Upper lobe of left lung (tissue), 6 donors: Measurements from ENCODE around the gene TENM3. TPM values are rescaled to one million over a fixed set of nuclear protein-coding genes. Genes with fewer than 3 reads are reported as not detected.

Experiments
- ATAC-seq, 2 donors: fragments of 200-7000 bp; cut with Tn5 transposase; one replicate each; pipeline ENCODE4 v1.9.1; 2022; ENCODE audit warnings: mild to moderate bottlenecking in 2 of 2, moderate library complexity in 2 of 2; ENCODE audit not compliant: low FRiP score in 2 of 2
- DNase-seq, 2 donors: peaks; one replicate each; pipeline ENCODE4 v3.0.0-alpha.2; 2019 to 2020
- H3K27ac ChIP-seq, 4 donors: fragments of 200-600 bp; sonication (generic); one replicate each; pipeline ENCODE4 v1.5.1; 2016 to 2019
- H3K27me3 ChIP-seq, 4 donors: fragments of 200-600 bp; sonication (generic); one replicate each; pipeline ENCODE4 v1.5.1; 2017 to 2019
- H3K36me3 ChIP-seq, 4 donors: fragments of 200-600 bp; sonication (generic); one replicate each; pipeline ENCODE4 v1.5.1; 2016 to 2019
- H3K4me1 ChIP-seq, 4 donors: fragments of 200-600 bp; sonication (generic); one replicate each; pipeline ENCODE4 v1.5.1; 2018 to 2019
- H3K4me3 ChIP-seq, 4 donors: fragments of 200-600 bp; sonication (generic); one replicate each; pipeline ENCODE4 v1.5.1; 2017 to 2019; ENCODE audit warnings: mild to moderate bottlenecking in 2 of 4, moderate library complexity in 1 of 4
- H3K9me3 ChIP-seq, 4 donors: fragments of 200-600 bp; sonication (generic); one replicate each; pipeline ENCODE4 v1.5.1; 2018 to 2019
- CTCF ChIP-seq, 6 experiments: fragments of 450-650 bp in 4 of 6; fragments of 200-600 bp in 2 of 6; sonication (generic) in 2 of 6; IDR thresholded peaks; one replicate each; pipeline ENCODE4 v1.5.1; 2016 to 2019; ENCODE audit warnings: antibody characterized with exemption in 6 of 6
- EP300 ChIP-seq, 4 donors: sonication (generic); formaldehyde crosslinking; IDR thresholded peaks; one replicate each; pipeline ENCODE4 v1.5.1; 2017; ENCODE audit warnings: antibody characterized with exemption in 4 of 4, control low read depth in 2 of 4
- POLR2A ChIP-seq, 4 donors: fragments of 450-650 bp; IDR thresholded peaks; one replicate each; pipeline ENCODE4 v1.5.1; 2016 to 2017; ENCODE audit warnings: antibody characterized with exemption in 4 of 4, mild to moderate bottlenecking in 2 of 4
- POLR2AphosphoS5 ChIP-seq, 2 donors: sonication (generic); formaldehyde crosslinking; IDR thresholded peaks; one replicate each; pipeline ENCODE4 v1.5.1; 2017; ENCODE audit warnings: antibody characterized with exemption in 2 of 2
- WGBS, 2 donors: methylation state at CpG; one replicate each; pipeline ENCODE4 v1.1.5; 2017 to 2018; 5-methylcytosine and 5-hydroxymethylcytosine counted together
- total RNA-seq, 6 donors: library from RNA; depleted of rRNA in 4 of 6; stranded (reverse); fragments of >200 nt in 4 of 6; gene quantifications; one replicate each; pipeline versions ENCODE4 v1.1.0 to v1.2.1, GENCODE V29; 2016 to 2021
- donor health status: DM: no; HTN: no; CAD: no; lungs with moderate emphysema.
- donor health status: DM: no; HTN: yes; CAD: no; lungs with severe emphysema.

TENM3 gene
- total RNA-seq, 6 donors from 2014 or later, result 0.33 to 7.1 (median 1.1) TPM

GRCh38 chr4:182354106-182354505 lies 110.9 kb downstream of the TENM3 start:
- WGBS, 2 donors, result 72 to 76% methylated on average over 3 of the region's 3 CpGs
- ATAC-seq (no peak), DNase-seq (no peak)
- H3K4me1 ChIP-seq, result no peaks in the 10 kb centered on the region
- H3K36me3 ChIP-seq, result no peaks in the 10 kb centered on the region
- TF ChIP-seq POLR2AphosphoS5 (IDR thresholded peaks at IDR 0.05), result no peak
- no peaks in the 10 kb centered on the region for H3K9me3 ChIP-seq
- H3K4me3 ChIP-seq, result no peak overlapping the region
- H3K27me3 ChIP-seq, result no peaks in the 10 kb centered on the region
- H3K27ac ChIP-seq, result no peak overlapping the region

GRCh38 chr4:182354867-182355266 lies 111.7 kb downstream of the TENM3 start:
- 43 to 44% methylated on average over 7 of the region's 7 CpGs for WGBS, 2 donors
- Histone ChIP-seq H3K4me1 (no peaks in the 10 kb centered on the region), H3K9me3 (no peaks in the 10 kb centered on the region), H3K27ac (no peak overlapping the region), H3K27me3 (no peaks in the 10 kb centered on the region), H3K4me3 (no peak overlapping the region), H3K36me3 (no peaks in the 10 kb centered on the region)
- TF ChIP-seq POLR2AphosphoS5 (IDR thresholded peaks at IDR 0.05), result no peak
- TF ChIP-seq CTCF (IDR thresholded peaks at IDR 0.05), result no peak
- no peak for TF ChIP-seq POLR2A (IDR thresholded peaks at IDR 0.05)
- TF ChIP-seq EP300 (IDR thresholded peaks at IDR 0.05), result no peak
- DNase-seq (no peak), ATAC-seq (no peak)

GRCh38 chr4:182367153-182367552 lies 124.0 kb downstream of the TENM3 start:
- no peaks in the 10 kb centered on the region for H3K4me1 ChIP-seq
- H3K9me3 ChIP-seq, result no peaks in the 10 kb centered on the region
- 60 to 81% methylated on average over 13 of the region's 13 CpGs for WGBS, 2 donors
- DNase-seq, result no peak
- no peaks in the 10 kb centered on the region for H3K27me3 ChIP-seq
- TF ChIP-seq POLR2A (IDR thresholded peaks at IDR 0.05) (no peak), CTCF (IDR thresholded peaks at IDR 0.05) (no peak), EP300 (IDR thresholded peaks at IDR 0.05) (no peak), POLR2AphosphoS5 (IDR thresholded peaks at IDR 0.05) (no peak)
- H3K27ac ChIP-seq, result no peak overlapping the region
- ATAC-seq, result no peak
- H3K4me3 ChIP-seq, result no peak overlapping the region
- no peaks in the 10 kb centered on the region for H3K36me3 ChIP-seq

- Histone ChIP-seq H3K36me3 (no peaks in the 10 kb centered on the region), H3K4me1 (no peaks in the 10 kb centered on the region), H3K27ac (no peak overlapping the region), H3K4me3 (no peak overlapping the region), H3K27me3 (no peaks in the 10 kb centered on the region), H3K9me3 (no peaks in the 10 kb centered on the region)
- TF ChIP-seq EP300 (IDR thresholded peaks at IDR 0.05) (no peak), POLR2A (IDR thresholded peaks at IDR 0.05) (no peak), CTCF (IDR thresholded peaks at IDR 0.05) (no peak), POLR2AphosphoS5 (IDR thresholded peaks at IDR 0.05) (no peak)
- WGBS, 2 donors, result 53 to 59% methylated on average over 3 of the region's 3 CpGs
- ATAC-seq (no peak), DNase-seq (no peak)
Observed at GRCh38 chr4:182369211-182369610, 126.0 kb downstream of the TENM3 start.

- Histone ChIP-seq H3K4me1 (no peaks in the 10 kb centered on the region), H3K27ac (no peak overlapping the region), H3K27me3 (no peaks in the 10 kb centered on the region), H3K36me3 (no peaks in the 10 kb centered on the region), H3K4me3 (no peak overlapping the region), H3K9me3 (no peaks in the 10 kb centered on the region)
- DNase-seq (no peak), ATAC-seq (no peak)
- TF ChIP-seq POLR2AphosphoS5 (IDR thresholded peaks at IDR 0.05) (no peak), POLR2A (IDR thresholded peaks at IDR 0.05) (no peak), CTCF (IDR thresholded peaks at IDR 0.05) (no peak), EP300 (IDR thresholded peaks at IDR 0.05) (no peak)
- WGBS, 2 donors, result 79 to 84% methylated on average over 4 of the region's 4 CpGs
Observed at GRCh38 chr4:182370491-182370890, 127.3 kb downstream of the TENM3 start.
